Thyroid gland (tissue), 4 donors: ENCODE measurements around the gene OR2T10. TPM values are rescaled to one million over a fixed set of nuclear protein-coding genes. Genes with fewer than 3 reads are reported as not detected.

Source experiments
- DNase-seq, 2 donors: peaks; one replicate each; pipeline ENCODE4 v3.0.0-alpha.2; 2019
- H3K27ac ChIP-seq, 3 donors: fragments of 200-600 bp; sonication (generic); 1 replicate in 2 of 3; 2 replicates in 1 of 3; pipeline ENCODE4 v1.5.1; 2016 to 2019; ENCODE audit warnings: mild to moderate bottlenecking in 1 of 3, moderate library complexity in 1 of 3
- H3K27me3 ChIP-seq: fragments of 200-600 bp; sonication (generic); one replicate; pipeline ENCODE4 v1.5.1; 2019
- H3K36me3 ChIP-seq, 2 donors: fragments of 200-600 bp; sonication (generic); one replicate each; pipeline ENCODE4 v1.5.1; 2016 to 2019
- H3K4me1 ChIP-seq, 2 donors: fragments of 200-600 bp; sonication (generic); one replicate each; pipeline ENCODE4 v1.5.1; 2017 to 2019
- H3K4me3 ChIP-seq, 3 donors: fragments of 200-600 bp; sonication (generic); replicated peaks in 1 of 3; 1 replicate in 2 of 3; 2 replicates in 1 of 3; pipeline ENCODE4 v1.5.1; 2016; ENCODE audit warnings: mild to moderate bottlenecking in 1 of 3
- H3K9me3 ChIP-seq: fragments of 200-600 bp; sonication (generic); one replicate; pipeline ENCODE4 v1.5.1; 2017
- CTCF ChIP-seq, 6 experiments: fragments of 200-600 bp in 3 of 6; fragments of 450-650 bp in 3 of 6; sonication (generic) in 3 of 6; IDR thresholded peaks; one replicate each; pipeline ENCODE4 v1.5.1; 2016 to 2019; ENCODE audit warnings: antibody characterized with exemption in 6 of 6, mild to moderate bottlenecking in 2 of 6, inconsistent platforms in 1 of 6, moderate library complexity in 1 of 6
- POLR2A ChIP-seq, 2 donors: fragments of 450-650 bp; IDR thresholded peaks; one replicate each; pipeline ENCODE4 v1.6.1; 2017; ENCODE audit warnings: antibody characterized with exemption in 2 of 2, mild to moderate bottlenecking in 2 of 2, moderate library complexity in 1 of 2
- WGBS, 2 donors: methylation state at CpG; one replicate each; pipeline ENCODE4 v1.1.5; 2017; 5-methylcytosine and 5-hydroxymethylcytosine counted together
- intact Hi-C: fragments of 100-400 bp; cut with DNase I; formaldehyde crosslinking; loops from one replicate; pipeline ENCODE4 v1.15.1; 2023
- total RNA-seq, 4 donors: library from RNA; depleted of rRNA; stranded (reverse); fragments of >200 nt; gene quantifications; one replicate each; pipeline ENCODE4 v1.2.3, GENCODE V29; 2016

OR2T10 gene
- total RNA-seq, 4 donors from 2014 or later: not detected

DNA sequence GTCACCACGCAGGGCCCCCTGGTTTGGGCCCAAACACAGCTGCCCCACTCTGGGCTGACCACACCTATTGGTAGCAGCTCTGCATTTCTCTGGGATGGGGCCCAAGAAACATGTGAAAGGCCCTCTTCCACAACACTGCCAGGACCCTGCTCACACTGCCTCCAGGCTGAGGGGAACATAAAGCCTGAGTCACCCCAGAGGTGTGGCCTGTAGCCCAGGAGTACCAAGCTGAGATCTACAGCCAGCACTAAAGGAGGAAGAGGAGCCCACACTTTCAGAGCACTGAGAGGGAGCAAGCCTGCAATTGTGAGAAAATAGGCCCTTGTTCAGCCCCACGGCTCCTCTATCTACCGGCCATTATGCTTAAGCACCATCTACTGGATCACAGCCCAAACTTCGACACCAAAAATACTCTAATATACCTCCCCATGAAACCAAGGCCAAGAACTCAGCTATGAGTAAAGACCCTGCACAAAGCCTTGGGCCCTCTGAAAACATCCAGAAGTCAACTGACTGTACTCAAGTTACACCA lies 14.4 kb upstream of the OR2T10 start:
- Histone ChIP-seq H3K27me3 (no peaks in the 10 kb centered on the region), H3K9me3 (no peaks in the 10 kb centered on the region), H3K4me3 (no peak overlapping the region), H3K4me1 (no peaks in the 10 kb centered on the region), H3K27ac (no peak overlapping the region), H3K36me3 (no peaks in the 10 kb centered on the region)
- DNase-seq: no peak
- WGBS, 2 donors: 57 to 76% methylated on average over 4 of the region's 4 CpGs
- no peak for TF ChIP-seq POLR2A (IDR thresholded peaks at IDR 0.05)
- TF ChIP-seq CTCF (IDR thresholded peaks at IDR 0.05): no peak
- intact Hi-C loops: no loop called here

- H3K36me3 ChIP-seq: no peaks in the 10 kb centered on the region
- intact Hi-C loops: no loop called here
- no peaks in the 10 kb centered on the region for H3K4me1 ChIP-seq
- no peaks in the 10 kb centered on the region for H3K9me3 ChIP-seq
- H3K4me3 ChIP-seq: no peak overlapping the region
- H3K27me3 ChIP-seq: no peaks in the 10 kb centered on the region
- TF ChIP-seq POLR2A (IDR thresholded peaks at IDR 0.05) (no peak), CTCF (IDR thresholded peaks at IDR 0.05) (no peak)
- no peak overlapping the region for H3K27ac ChIP-seq
- DNase-seq: no peak
- 52 to 57% methylated on average over 3 of the region's 3 CpGs for WGBS, 2 donors
These were observed 12.8 kb upstream of the OR2T10 start for GRCh38 chr1:248610301-248610700.

DNA sequence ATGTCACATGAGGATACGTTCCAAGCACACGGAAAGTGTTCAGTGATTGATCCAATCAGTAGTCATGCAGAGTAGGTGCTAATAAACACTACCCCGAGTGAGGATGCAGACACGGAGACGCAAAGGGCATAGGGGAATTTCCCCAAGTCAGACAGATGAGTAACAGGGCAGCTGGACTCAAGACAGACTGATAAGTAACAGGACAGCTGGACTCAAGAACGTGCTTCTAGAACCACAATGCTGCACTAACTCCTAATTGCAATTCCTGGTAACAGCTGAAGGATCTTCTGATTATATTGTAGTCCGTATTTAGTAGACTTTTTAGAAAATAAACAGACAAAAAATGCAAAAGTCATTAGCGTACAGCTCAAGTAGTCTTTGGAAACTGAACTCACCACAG lies 1.9 kb upstream of the OR2T10 start:
- DNase-seq: no peak
- no peaks in the 10 kb centered on the region for H3K36me3 ChIP-seq
- intact Hi-C loops: no loop called here
- no peaks in the 10 kb centered on the region for H3K9me3 ChIP-seq
- H3K4me3 ChIP-seq: no peak overlapping the region
- H3K27ac ChIP-seq: no peak overlapping the region
- no peak for TF ChIP-seq POLR2A (IDR thresholded peaks at IDR 0.05)
- TF ChIP-seq CTCF (IDR thresholded peaks at IDR 0.05): no peak
- H3K4me1 ChIP-seq: no peaks in the 10 kb centered on the region
- 81 to 86% methylated on average over 8 of the region's 8 CpGs for WGBS, 2 donors
- H3K27me3 ChIP-seq: no peaks in the 10 kb centered on the region

- H3K4me3 ChIP-seq: no peak overlapping the region
- TF ChIP-seq POLR2A (IDR thresholded peaks at IDR 0.05) (no peak), CTCF (IDR thresholded peaks at IDR 0.05) (no peak)
- no peak overlapping the region for H3K27ac ChIP-seq
- H3K9me3 ChIP-seq: no peaks in the 10 kb centered on the region
- WGBS, 2 donors: 76% methylated on average over 2 of the region's 2 CpGs
- H3K36me3 ChIP-seq: no peaks in the 10 kb centered on the region
- no peak for DNase-seq
- H3K27me3 ChIP-seq: no peaks in the 10 kb centered on the region
- intact Hi-C loops: no loop called here
- H3K4me1 ChIP-seq: no peaks in the 10 kb centered on the region
These were observed 885 bp downstream of the OR2T10 start for GRCh38 chr1:248596615-248597014.

- Histone ChIP-seq H3K36me3 (no peaks in the 10 kb centered on the region), H3K4me3 (no peak overlapping the region), H3K27me3 (no peaks in the 10 kb centered on the region), H3K4me1 (no peaks in the 10 kb centered on the region), H3K27ac (no peak overlapping the region), H3K9me3 (no peaks in the 10 kb centered on the region)
- TF ChIP-seq POLR2A (IDR thresholded peaks at IDR 0.05) (no peak), CTCF (IDR thresholded peaks at IDR 0.05) (no peak)
- intact Hi-C loops: no loop called here
- WGBS, 2 donors: 80 to 91% methylated on average over 5 of the region's 5 CpGs
- no peak for DNase-seq
These were observed 4.3 kb downstream of the OR2T10 start for GRCh38 chr1:248593226-248593625.
